Erythroblast (primary cell): Measurements from ENCODE around the gene ZMYND8.

Experiments
- GATA1 ChIP-seq: IDR thresholded peaks from 2 replicates; pipeline ENCODE4 v1.6.1; 2011; ENCODE audit warnings: low read depth, mild to moderate bottlenecking, control low read depth, low read length, moderate library complexity
- POLR2A ChIP-seq: IDR thresholded peaks from 2 replicates; pipeline ENCODE4 v1.6.1; 2011; ENCODE audit warnings: mild to moderate bottlenecking, low read length

DNA sequence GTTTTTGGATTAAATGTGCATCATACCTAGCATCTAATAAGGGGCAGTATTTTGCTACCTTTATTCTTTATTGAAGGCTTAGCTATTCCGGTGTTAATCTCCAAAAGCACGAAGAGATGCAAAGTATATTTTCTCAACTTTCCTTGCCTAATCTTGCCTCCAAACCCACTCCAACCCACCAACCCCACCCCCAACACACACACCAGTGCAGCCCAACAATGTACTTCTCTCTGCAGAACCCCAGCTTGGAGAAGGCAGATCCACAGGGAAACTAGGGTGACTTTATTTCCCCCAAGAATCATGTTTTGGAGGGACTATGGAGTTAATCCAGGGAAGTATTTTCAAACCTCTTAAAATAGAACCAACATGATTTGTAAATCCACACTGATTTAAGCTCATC, 73.6 kb downstream of the ZMYND8 start:
- TF ChIP-seq POLR2A (no peak), GATA1 (no peak)
